Lower leg skin (tissue), 4 donors: Measurements from ENCODE around the gene ADGRV1. TPM values are rescaled to one million over a fixed set of nuclear protein-coding genes. Genes with fewer than 3 reads are reported as not detected.

Experiments
- DNase-seq, 2 donors: peaks; one replicate each; pipeline ENCODE4 v3.0.0-alpha.2; 2019; ENCODE audit warnings: low spot score in 2 of 2
- H3K4me3 ChIP-seq: fragments of 200-600 bp; sonication (generic); 2 replicates; pipeline ENCODE4 v1.5.1; 2017; ENCODE audit warnings: mild to moderate bottlenecking, low read depth; ENCODE audit not compliant: poor library complexity, severe bottlenecking
- CTCF ChIP-seq, 3 donors: fragments of 450-650 bp; IDR thresholded peaks; one replicate each; pipeline ENCODE4 v1.5.1; 2016; ENCODE audit warnings: antibody characterized with exemption in 3 of 3, mild to moderate bottlenecking in 3 of 3, moderate library complexity in 2 of 3
- POLR2A ChIP-seq, 2 donors: fragments of 450-650 bp; IDR thresholded peaks; one replicate each; pipeline ENCODE4 v1.6.1; 2016 to 2017; ENCODE audit warnings: antibody characterized with exemption in 2 of 2, mild to moderate bottlenecking in 1 of 2, moderate library complexity in 1 of 2
- WGBS, 2 donors: methylation state at CpG; one replicate each; pipeline ENCODE4 v1.1.5; 2018; 5-methylcytosine and 5-hydroxymethylcytosine counted together
- intact Hi-C: fragments of 100-400 bp; cut with DNase I; formaldehyde crosslinking; loops from one replicate; pipeline ENCODE4 v1.15.0; 2023; ENCODE audit warnings: low total_unique reads
- total RNA-seq, 4 donors: library from RNA; depleted of rRNA; stranded (reverse); fragments of >200 nt; gene quantifications; one replicate each; pipeline ENCODE4 v1.1.0, GENCODE V29; 2016

ADGRV1 gene
- total RNA-seq, 4 donors from 2014 or later: 1.2 to 4.0 (median 2.7) TPM

- TF ChIP-seq POLR2A (IDR thresholded peaks at IDR 0.05): no peak
- 40 to 43% methylated on average over 2 of the region's 2 CpGs for WGBS, 2 donors
- H3K4me3 ChIP-seq: no peak overlapping the region
- intact Hi-C loops: no loop called here
- DNase-seq: no peak
These were observed 380.6 kb downstream of the ADGRV1 start for GRCh38 chr5:90939211-90939610.

GRCh38 chr5:90940227-90940995 is 381.8 kb downstream of the ADGRV1 start:
- intact Hi-C loops: no loop called here
- TF ChIP-seq CTCF (IDR thresholded peaks at IDR 0.05) (no peak), POLR2A (IDR thresholded peaks at IDR 0.05) (no peak)
- 5 to 8% methylated on average over 1 of the region's 1 CpG for WGBS, 2 donors
- DNase-seq: no peak
- no peak overlapping the region for H3K4me3 ChIP-seq

DNA sequence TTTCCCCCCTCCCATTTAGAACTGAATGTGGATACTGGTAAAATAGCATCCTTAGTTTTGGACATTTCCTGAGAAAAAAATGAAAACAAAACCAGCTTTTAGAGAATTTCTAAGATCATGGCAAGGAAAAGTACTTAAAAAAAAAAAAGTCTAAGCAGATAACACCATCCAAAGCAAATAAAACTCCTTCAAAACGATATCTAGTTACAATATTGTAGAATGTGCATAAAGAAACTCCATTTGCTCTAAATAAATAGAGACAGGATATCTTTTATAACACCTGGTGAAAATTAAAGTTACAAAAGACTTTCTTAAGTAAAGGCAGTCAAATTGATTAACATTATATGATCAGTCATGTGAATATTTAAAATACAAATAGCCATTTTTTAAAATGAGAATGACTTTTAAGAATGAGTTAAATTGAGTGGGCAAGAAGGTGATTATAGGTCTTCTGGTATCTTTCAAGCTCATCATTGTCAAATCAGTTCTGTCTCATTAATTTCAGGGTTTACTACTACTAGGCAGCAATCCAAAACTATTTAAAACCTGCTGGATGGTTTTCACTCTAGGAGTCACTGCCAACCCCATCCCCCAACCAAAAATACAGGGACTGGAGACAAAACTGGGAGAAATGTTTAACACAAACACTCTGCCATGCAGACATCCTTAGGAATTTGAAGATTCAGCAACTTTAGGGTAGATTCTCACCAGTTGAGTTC is 382.6 kb downstream of the ADGRV1 start:
- TF ChIP-seq POLR2A (IDR thresholded peaks at IDR 0.05): no peak
- TF ChIP-seq CTCF (IDR thresholded peaks at IDR 0.05): no peak
- H3K4me3 ChIP-seq: no peak overlapping the region
- WGBS, 2 donors: 68% methylated on average over 1 of the region's 1 CpG
- DNase-seq: no peak
- intact Hi-C loops: no loop called here

DNA sequence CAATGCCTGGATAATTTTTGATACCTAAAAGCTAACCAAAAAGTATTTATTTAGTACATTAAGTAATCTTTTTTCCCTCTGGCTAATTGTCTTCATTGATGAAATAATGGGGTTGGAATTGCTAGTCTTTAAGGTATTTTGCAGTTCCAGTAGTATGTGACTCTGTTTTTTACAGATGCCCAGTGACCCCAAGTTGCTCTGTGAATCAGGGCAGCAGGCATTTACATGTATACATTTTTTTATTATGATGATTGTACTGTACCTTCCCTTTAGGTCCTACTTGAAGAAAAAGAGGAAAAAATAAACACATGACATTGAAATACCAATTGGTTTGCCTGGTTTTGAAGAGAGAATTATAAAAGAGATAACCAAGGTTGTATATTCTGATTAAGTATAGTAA is 385.5 kb downstream of the ADGRV1 start:
- intact Hi-C loops: no loop called here
- DNase-seq: no peak
- H3K4me3 ChIP-seq: no peak overlapping the region
- TF ChIP-seq CTCF (IDR thresholded peaks at IDR 0.05) (no peak), POLR2A (IDR thresholded peaks at IDR 0.05) (no peak)

DNA sequence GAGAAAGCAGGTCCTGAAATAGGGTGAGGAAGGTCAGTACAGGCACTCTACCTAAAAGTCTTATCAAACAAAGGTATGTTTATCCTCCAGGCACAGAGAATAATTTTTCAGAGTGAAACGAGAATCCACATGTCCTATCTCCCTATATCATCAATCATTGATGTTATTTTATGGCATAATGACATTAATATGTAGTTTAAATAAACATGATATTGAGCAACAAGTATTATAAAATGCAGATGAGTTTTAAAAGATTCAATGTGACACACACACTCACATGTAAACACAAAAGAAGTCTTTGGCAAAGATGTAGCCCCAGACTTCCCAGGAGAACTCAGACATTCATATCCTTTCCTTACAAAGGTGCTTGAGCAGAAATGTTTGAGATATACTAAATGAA is 389.1 kb downstream of the ADGRV1 start:
- intact Hi-C loops: no loop called here
- DNase-seq: no peak
- TF ChIP-seq CTCF (IDR thresholded peaks at IDR 0.05) (no peak), POLR2A (IDR thresholded peaks at IDR 0.05) (no peak)
- no peak overlapping the region for H3K4me3 ChIP-seq
- 24 to 35% methylated on average over 1 of the region's 1 CpG for WGBS, 2 donors

GRCh38 chr5:90948969-90949368 is 390.4 kb downstream of the ADGRV1 start:
- H3K4me3 ChIP-seq: no peak overlapping the region
- no peak for TF ChIP-seq CTCF (IDR thresholded peaks at IDR 0.05)
- no peak for TF ChIP-seq POLR2A (IDR thresholded peaks at IDR 0.05)
- intact Hi-C loops: no loop called here
- no peak for DNase-seq
- WGBS, 2 donors: 89 to 93% methylated on average over 2 of the region's 2 CpGs
